ENCODE measurements around the gene ETFRF1.

Gene ETFRF1

DNA sequence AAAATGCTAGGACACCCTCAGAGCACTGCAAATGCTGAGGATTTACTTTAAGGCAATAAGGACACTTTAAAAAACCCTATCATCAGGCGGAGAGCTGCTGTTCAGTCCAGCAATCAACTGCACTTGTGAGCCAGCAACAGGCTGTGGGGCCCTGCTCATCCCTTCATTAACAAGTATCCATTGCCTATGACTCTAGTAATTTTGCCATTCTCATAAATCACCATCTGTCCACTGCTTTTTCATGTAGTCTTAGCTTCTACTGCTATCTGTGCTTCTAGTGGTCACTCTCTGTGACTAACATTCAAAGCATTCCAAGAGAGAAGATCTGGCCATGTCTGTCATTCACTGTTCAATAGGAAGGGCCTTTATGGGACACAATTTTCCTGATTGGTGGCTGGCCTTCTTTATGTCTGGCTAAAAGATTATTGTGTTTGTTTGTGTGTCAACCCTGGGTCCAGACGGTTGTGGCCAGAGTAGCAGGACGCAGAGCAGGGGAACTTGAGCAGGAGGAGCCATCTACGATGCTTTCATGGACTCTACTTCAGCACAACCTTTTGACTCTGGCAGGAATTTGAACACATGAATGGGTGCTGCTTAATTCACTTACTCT, 59.3 kb downstream of the ETFRF1 start:
- no peak for DNase-seq (ENCODE audit: low spot score)
- TF ChIP-seq, protein P1, sequence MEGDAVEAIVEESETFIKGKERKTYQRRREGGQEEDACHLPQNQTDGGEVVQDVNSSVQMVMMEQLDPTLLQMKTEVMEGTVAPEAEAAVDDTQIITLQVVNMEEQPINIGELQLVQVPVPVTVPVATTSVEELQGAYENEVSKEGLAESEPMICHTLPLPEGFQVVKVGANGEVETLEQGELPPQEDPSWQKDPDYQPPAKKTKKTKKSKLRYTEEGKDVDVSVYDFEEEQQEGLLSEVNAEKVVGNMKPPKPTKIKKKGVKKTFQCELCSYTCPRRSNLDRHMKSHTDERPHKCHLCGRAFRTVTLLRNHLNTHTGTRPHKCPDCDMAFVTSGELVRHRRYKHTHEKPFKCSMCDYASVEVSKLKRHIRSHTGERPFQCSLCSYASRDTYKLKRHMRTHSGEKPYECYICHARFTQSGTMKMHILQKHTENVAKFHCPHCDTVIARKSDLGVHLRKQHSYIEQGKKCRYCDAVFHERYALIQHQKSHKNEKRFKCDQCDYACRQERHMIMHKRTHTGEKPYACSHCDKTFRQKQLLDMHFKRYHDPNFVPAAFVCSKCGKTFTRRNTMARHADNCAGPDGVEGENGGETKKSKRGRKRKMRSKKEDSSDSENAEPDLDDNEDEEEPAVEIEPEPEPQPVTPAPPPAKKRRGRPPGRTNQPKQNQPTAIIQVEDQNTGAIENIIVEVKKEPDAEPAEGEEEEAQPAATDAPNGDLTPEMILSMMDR (IDR thresholded peaks at IDR 0.05; ENCODE audit: extremely low read depth, insufficient read depth, missing control alignments) = no peak
- in situ Hi-C loops (cut with MboI; ENCODE audit: low pct_unique_long_range_greater_than_20kb, low sequenced_read_pairs, unreplicated experiment) = no loop called here

All from GM13977 (cell line).